ENCODE measurements around the gene KAT2B. TPM values are rescaled to one million over a fixed set of nuclear protein-coding genes. Genes with fewer than 3 reads are reported as not detected.

KAT2B gene
- total and polyA plus RNA-seq, 2 of the 8 experiments (the other 6 are each of a cell fraction or from before 2014, with no cell fraction given), result 0.24 to 0.91 TPM

- Histone ChIP-seq H2BK15ac (ENCODE audit: low read length) (no peak overlapping the region), H3K9me3 (ENCODE audit: insufficient read depth in 2 of 2, low read depth in 1 of 2, low read length in 1 of 2) (peaks cover 0 to 3% of the 10 kb centered on the region in 2 experiments; a peak in 2 of 4 replicates), H3K27ac (ENCODE audit: low read depth, low read length) (no peak overlapping the region), H4K8ac (ENCODE audit: extremely low read depth, insufficient read depth, low read length) (no peak overlapping the region), H3K23ac (ENCODE audit: insufficient read length) (no peak overlapping the region), H2BK5ac (ENCODE audit: low read depth, low read length) (no peak overlapping the region), H3K79me2 (ENCODE audit: control insufficient read depth in 1 of 2, insufficient read depth in 2 of 2, low read length in 2 of 2) (no peaks in the 10 kb centered on the region), H3K27me3 (replicated peaks in 1 of 4; ENCODE audit: control insufficient read depth in 3 of 4, extremely low read depth in 1 of 4, insufficient read depth in 3 of 4, low read length in 3 of 4) (no peaks in the 10 kb centered on the region), H4K5ac (ENCODE audit: insufficient read length, low read depth, low read length) (no peak overlapping the region), H2BK12ac (ENCODE audit: low read depth, low read length) (no peak overlapping the region), H3K4me2 (ENCODE audit: insufficient read depth in 1 of 2, low read depth in 2 of 2, low read length in 2 of 2) (no peak overlapping the region), H3K4ac (replicated peaks; ENCODE audit: insufficient read length, low read depth, low read length) (no peak overlapping the region), H3K79me1 (ENCODE audit: low read depth, low read length) (no peaks in the 10 kb centered on the region), H3K4me3 (ENCODE audit: extremely low read depth in 1 of 4, insufficient read depth in 2 of 4, low read depth in 3 of 4, low read length in 4 of 4) (no peak overlapping the region), H3K4me1 (replicated peaks in 1 of 4; ENCODE audit: control insufficient read depth in 3 of 4, insufficient read depth in 4 of 4, low read length in 3 of 4) (no peaks in the 10 kb centered on the region), H3K23me2 (ENCODE audit: low read depth, low read length) (no peaks in the 10 kb centered on the region), H3K14ac (ENCODE audit: insufficient read length) (no peak overlapping the region), H3K36me3 (ENCODE audit: control insufficient read depth in 2 of 4, insufficient read depth in 4 of 4, low read length in 3 of 4) (no peaks in the 10 kb centered on the region), H2AFZ (ENCODE audit: low read length) (no peak overlapping the region), H2AK5ac (ENCODE audit: low read depth, low read length) (no peak overlapping the region), H3K18ac (ENCODE audit: extremely low read depth, low read length) (no peak overlapping the region), H4K20me1 (replicated peaks in 1 of 2; ENCODE audit: control insufficient read depth in 1 of 2, insufficient read depth in 2 of 2, low read length in 2 of 2) (no peaks in the 10 kb centered on the region), H2BK20ac (ENCODE audit: low read length) (no peak overlapping the region), H3K56ac (replicated peaks; ENCODE audit: insufficient read length, low read depth, low read length) (no peak overlapping the region), H3K9ac (replicated peaks in 1 of 4; ENCODE audit: extremely low read depth in 1 of 4, low read depth in 3 of 4, low read length in 3 of 4) (no peak overlapping the region), H2BK120ac (replicated peaks; ENCODE audit: low read depth, low read length) (no peak overlapping the region), H4K91ac (replicated peaks; ENCODE audit: insufficient read length, low read length) (no peak overlapping the region)
- WGBS, 2 experiments (ENCODE audit: extremely low coverage in 1 of 2, insufficient coverage in 1 of 2, insufficient read length in 1 of 2, insufficient replicate concordance in 2 of 2, low coverage in 1 of 2, low lambda C conversion rate in 2 of 2, missing lambda C conversion rate in 1 of 2), result 91% methylated on average over 2 of the region's 2 CpGs; no CpG with 5 or more reads in 1 of the 2 experiments
- CTCF ChIA-PET (ENCODE audit: partially characterized antibody), result no interaction called here
- FAIRE-seq, result no peak
- POLR2A ChIA-PET (ENCODE audit: partially characterized antibody), result no interaction called here
- DNase-seq (ENCODE audit: low read depth in 1 of 2, low spot score in 2 of 2), result no peak
- no peak for TF ChIP-seq SIX5 (IDR thresholded peaks at IDR 0.05; ENCODE audit: low read depth, low read length)
- no peak for TF ChIP-seq RAD21 (IDR thresholded peaks at IDR 0.05 in 1 of 2, conservative IDR thresholded peaks at IDR 0.05 in 1 of 2; ENCODE audit: low read depth in 2 of 2, low read length in 2 of 2)
- no peak for TF ChIP-seq GTF2F1 (IDR thresholded peaks at IDR 0.05; ENCODE audit: borderline replicate concordance, low read depth, low read length)
- TF ChIP-seq HDAC2 (IDR thresholded peaks at IDR 0.05; ENCODE audit: borderline replicate concordance in 1 of 2, low read depth in 2 of 2, low read length in 2 of 2), result no peak
- no peak for TF ChIP-seq POLR2A (IDR thresholded peaks at IDR 0.05; ENCODE audit: control extremely low read depth in 1 of 2, low read depth in 2 of 2, low read length in 2 of 2)
- no peak for TF ChIP-seq USF2 (IDR thresholded peaks at IDR 0.05; ENCODE audit: low read length)
- TF ChIP-seq EP300 (IDR thresholded peaks at IDR 0.05; ENCODE audit: borderline replicate concordance in 1 of 2, low read depth in 2 of 2, low read length in 2 of 2), result no peak
- no peak for TF ChIP-seq MAX (IDR thresholded peaks at IDR 0.05)
- no peak for TF ChIP-seq TBP (IDR thresholded peaks at IDR 0.05; ENCODE audit: low read depth, low read length)
- no peak for TF ChIP-seq BACH1 (IDR thresholded peaks at IDR 0.05; ENCODE audit: low read length)
- TF ChIP-seq BCL11A (IDR thresholded peaks at IDR 0.05; ENCODE audit: low read depth in 2 of 2, low read length in 2 of 2), result no peak
- no peak for TF ChIP-seq POU5F1 (IDR thresholded peaks at IDR 0.05; ENCODE audit: low read depth, low read length)
Measured at GRCh38 chr3:20091331-20092047, 51.2 kb downstream of the KAT2B start.
